HepG2 (cell line): Measurements from ENCODE around the gene OR7G3. TPM values are rescaled to one million over a fixed set of nuclear protein-coding genes. Genes with fewer than 3 reads are reported as not detected.

ENCODE experiments used
- BRD4 ChIP-seq: sonication (generic); formaldehyde crosslinking; IDR thresholded peaks from 2 replicates; pipeline ENCODE4 v1.4.0; 2020; ENCODE audit warnings: missing genetic modification reagents
- FOXM1 ChIP-seq: sonication (generic); formaldehyde crosslinking; IDR thresholded peaks from 2 replicates; pipeline ENCODE4 v1.5.0; 2020; ENCODE audit warnings: missing genetic modification reagents
- HDAC2 ChIP-seq: sonication (generic); formaldehyde crosslinking; IDR thresholded peaks from 2 replicates; pipeline ENCODE4 v1.4.0; 2020; ENCODE audit warnings: missing genetic modification reagents
- KDM2A ChIP-seq: sonication (generic); formaldehyde crosslinking; IDR thresholded peaks from 2 replicates; pipeline ENCODE4 v1.4.0; 2020; ENCODE audit warnings: low read depth, missing genetic modification reagents, borderline replicate concordance
- KDM5B ChIP-seq: sonication (generic); formaldehyde crosslinking; IDR thresholded peaks from 2 replicates; pipeline ENCODE4 v1.4.0; 2020; ENCODE audit warnings: missing genetic modification reagents, mild to moderate bottlenecking, borderline replicate concordance
- KLF12 ChIP-seq: sonication (generic); formaldehyde crosslinking; IDR thresholded peaks from 2 replicates; pipeline ENCODE4 v1.4.0; 2020; ENCODE audit warnings: missing genetic modification reagents, borderline replicate concordance
- PCBP1 ChIP-seq: fragments of 200-400 bp; formaldehyde crosslinking; IDR thresholded peaks from 2 replicates; pipeline ENCODE4 v1.6.1; 2017; ENCODE audit warnings: mild to moderate bottlenecking, low read depth, low read length, borderline replicate concordance
- REPIN1 ChIP-seq: sonication (generic); formaldehyde crosslinking; IDR thresholded peaks from 2 replicates; pipeline ENCODE4 v1.8.0; 2022; ENCODE audit warnings: missing genetic modification reagents, low read depth, mild to moderate bottlenecking, borderline replicate concordance
- SIX1 ChIP-seq: sonication (generic); formaldehyde crosslinking; IDR thresholded peaks from 2 replicates; pipeline ENCODE4 v1.4.0; 2020; ENCODE audit warnings: missing genetic modification reagents, borderline replicate concordance
- SP5 ChIP-seq: IDR thresholded peaks from 2 replicates; pipeline ENCODE4 v1.6.1; 2016; ENCODE audit warnings: low read depth, borderline replicate concordance
- TARDBP ChIP-seq: sonication (generic); formaldehyde crosslinking; IDR thresholded peaks from 2 replicates; pipeline ENCODE4 v1.8.0; 2022; ENCODE audit warnings: mild to moderate bottlenecking, missing genetic modification reagents
- TBX2 ChIP-seq: sonication (generic); formaldehyde crosslinking; IDR thresholded peaks from 2 replicates; pipeline ENCODE4 v1.5.0; 2020; ENCODE audit warnings: missing genetic modification reagents, mild to moderate bottlenecking, borderline replicate concordance
- THRA ChIP-seq: sonication (generic); formaldehyde crosslinking; IDR thresholded peaks from 2 replicates; pipeline ENCODE4 v1.4.0; 2020; ENCODE audit warnings: missing genetic modification reagents, borderline replicate concordance
- ZNF101 ChIP-seq: sonication (generic); formaldehyde crosslinking; IDR thresholded peaks from 2 replicates; pipeline ENCODE4 v1.4.0; 2020; ENCODE audit warnings: mild to moderate bottlenecking, low read depth, missing genetic modification reagents, borderline replicate concordance
- ZNF3 ChIP-seq: IDR thresholded peaks from 2 replicates; pipeline ENCODE4 v1.7.0; 2017; ENCODE audit warnings: inconsistent platforms
- ZNF329 ChIP-seq: sonication (generic); formaldehyde crosslinking; IDR thresholded peaks from 2 replicates; pipeline ENCODE4 v1.9.0; 2021; ENCODE audit warnings: low read depth, mild to moderate bottlenecking, missing genetic modification reagents
- ZNF567 ChIP-seq: sonication (generic); formaldehyde crosslinking; IDR thresholded peaks from 2 replicates; pipeline ENCODE4 v1.8.1; 2023; ENCODE audit warnings: mild to moderate bottlenecking, missing genetic modification reagents, borderline replicate concordance
- ZNF615 ChIP-seq: sonication (generic); formaldehyde crosslinking; IDR thresholded peaks from 2 replicates; pipeline ENCODE4 v1.5.0; 2020; ENCODE audit warnings: mild to moderate bottlenecking, missing genetic modification reagents, borderline replicate concordance
- ZNF75D ChIP-seq: sonication (generic); formaldehyde crosslinking; IDR thresholded peaks from 2 replicates; pipeline ENCODE4 v1.8.1; 2023; ENCODE audit warnings: missing genetic modification reagents, mild to moderate bottlenecking, borderline replicate concordance
- polyA plus RNA-seq, 8 experiments: library from polyadenylated mRNA; depleted of rRNA in 3 of 8; stranded (reverse) in 7 of 8; unstranded in 1 of 8; fragments of >200 nt; fragmentation: Illumina TruSeq in 4 of 8; extraction: Trizol in 4 of 8; gene quantifications; 2 replicates each; pipeline versions ENCODE4 v1.2.1 to v1.2.3, GENCODE V29; 2011 to 2016; ENCODE audit warnings: low read depth in 4 of 8, missing spikeins in 1 of 8, mixed read lengths in 1 of 8; ENCODE audit not compliant: insufficient read depth in 1 of 8
- total RNA-seq, 5 experiments: library from RNA; depleted of rRNA; stranded (reverse); fragments of >200 nt; fragmentation: Illumina TruSeq; extraction: Trizol; gene quantifications; 2 replicates each; pipeline ENCODE4 v1.2.3, GENCODE V29; 2016; ENCODE audit warnings: low read depth in 1 of 5
- TF ChIP-seq, protein P1 (sequence below): sonication (generic); formaldehyde crosslinking; IDR thresholded peaks from 2 replicates; pipeline ENCODE4 v1.4.0; 2020; ENCODE audit warnings: missing genetic modification reagents, mild to moderate bottlenecking, borderline replicate concordance
- TF ChIP-seq, protein P2 (sequence below): sonication (generic); formaldehyde crosslinking; IDR thresholded peaks from 2 replicates; pipeline ENCODE4 v1.4.0; 2020; ENCODE audit warnings: low read depth, missing genetic modification reagents

OR7G3 gene
- total and polyA plus RNA-seq, 2 of the 13 experiments (the other 11 are each of a cell fraction or from before 2014, with no cell fraction given) = not detected

- TF ChIP-seq, protein P1, sequence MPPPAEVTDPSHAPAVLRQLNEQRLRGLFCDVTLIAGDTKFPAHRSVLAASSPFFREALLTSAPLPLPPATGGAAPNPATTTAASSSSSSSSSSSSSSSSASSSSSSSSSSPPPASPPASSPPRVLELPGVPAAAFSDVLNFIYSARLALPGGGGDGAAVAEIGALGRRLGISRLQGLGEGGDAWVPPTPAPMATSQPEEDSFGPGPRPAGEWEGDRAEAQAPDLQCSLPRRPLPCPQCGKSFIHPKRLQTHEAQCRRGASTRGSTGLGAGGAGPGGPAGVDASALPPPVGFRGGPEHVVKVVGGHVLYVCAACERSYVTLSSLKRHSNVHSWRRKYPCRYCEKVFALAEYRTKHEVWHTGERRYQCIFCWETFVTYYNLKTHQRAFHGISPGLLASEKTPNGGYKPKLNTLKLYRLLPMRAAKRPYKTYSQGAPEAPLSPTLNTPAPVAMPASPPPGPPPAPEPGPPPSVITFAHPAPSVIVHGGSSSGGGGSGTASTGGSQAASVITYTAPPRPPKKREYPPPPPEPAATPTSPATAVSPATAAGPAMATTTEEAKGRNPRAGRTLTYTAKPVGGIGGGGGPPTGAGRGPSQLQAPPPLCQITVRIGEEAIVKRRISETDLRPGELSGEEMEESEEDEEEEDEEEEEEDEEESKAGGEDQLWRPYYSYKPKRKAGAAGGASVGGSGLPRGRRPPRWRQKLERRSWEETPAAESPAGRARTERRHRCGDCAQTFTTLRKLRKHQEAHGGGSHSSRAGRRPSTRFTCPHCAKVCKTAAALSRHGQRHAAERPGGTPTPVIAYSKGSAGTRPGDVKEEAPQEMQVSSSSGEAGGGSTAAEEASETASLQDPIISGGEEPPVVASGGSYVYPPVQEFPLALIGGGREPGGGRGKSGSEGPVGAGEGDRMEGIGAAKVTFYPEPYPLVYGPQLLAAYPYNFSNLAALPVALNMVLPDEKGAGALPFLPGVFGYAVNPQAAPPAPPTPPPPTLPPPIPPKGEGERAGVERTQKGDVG = no peak
- TF ChIP-seq TARDBP (CRISPR knock-in tag) = 0 out of 2 replicates have a peak, but pooled peaks have one; percentile 21
- TF ChIP-seq SIX1 (CRISPR knock-in tag) = 0 out of 2 replicates have a peak, but pooled peaks have one; percentile 35
- peak; percentile 92 for TF ChIP-seq ZNF615
- peak; percentile 75 for TF ChIP-seq TBX2 (CRISPR knock-in tag)
- TF ChIP-seq SP5 = no peak
- peak; percentile 91 for TF ChIP-seq KDM2A (CRISPR knock-in tag)
- no peak; the same call in 1 of the 2 replicates for TF ChIP-seq PCBP1
- 0 out of 2 replicates have a peak, but pooled peaks have one; percentile 46 for TF ChIP-seq HDAC2 (CRISPR knock-in tag)
- TF ChIP-seq KLF12 (CRISPR knock-in tag) = peak; percentile 71; the same call in 1 of the 2 replicates
- no peak for TF ChIP-seq ZNF329 (CRISPR knock-in tag)
- TF ChIP-seq REPIN1 (CRISPR knock-in tag) = peak; percentile 75
- TF ChIP-seq THRA (CRISPR knock-in tag) = peak; percentile 62
- TF ChIP-seq ZNF75D (CRISPR knock-in tag) = no peak
- TF ChIP-seq, protein P2, sequence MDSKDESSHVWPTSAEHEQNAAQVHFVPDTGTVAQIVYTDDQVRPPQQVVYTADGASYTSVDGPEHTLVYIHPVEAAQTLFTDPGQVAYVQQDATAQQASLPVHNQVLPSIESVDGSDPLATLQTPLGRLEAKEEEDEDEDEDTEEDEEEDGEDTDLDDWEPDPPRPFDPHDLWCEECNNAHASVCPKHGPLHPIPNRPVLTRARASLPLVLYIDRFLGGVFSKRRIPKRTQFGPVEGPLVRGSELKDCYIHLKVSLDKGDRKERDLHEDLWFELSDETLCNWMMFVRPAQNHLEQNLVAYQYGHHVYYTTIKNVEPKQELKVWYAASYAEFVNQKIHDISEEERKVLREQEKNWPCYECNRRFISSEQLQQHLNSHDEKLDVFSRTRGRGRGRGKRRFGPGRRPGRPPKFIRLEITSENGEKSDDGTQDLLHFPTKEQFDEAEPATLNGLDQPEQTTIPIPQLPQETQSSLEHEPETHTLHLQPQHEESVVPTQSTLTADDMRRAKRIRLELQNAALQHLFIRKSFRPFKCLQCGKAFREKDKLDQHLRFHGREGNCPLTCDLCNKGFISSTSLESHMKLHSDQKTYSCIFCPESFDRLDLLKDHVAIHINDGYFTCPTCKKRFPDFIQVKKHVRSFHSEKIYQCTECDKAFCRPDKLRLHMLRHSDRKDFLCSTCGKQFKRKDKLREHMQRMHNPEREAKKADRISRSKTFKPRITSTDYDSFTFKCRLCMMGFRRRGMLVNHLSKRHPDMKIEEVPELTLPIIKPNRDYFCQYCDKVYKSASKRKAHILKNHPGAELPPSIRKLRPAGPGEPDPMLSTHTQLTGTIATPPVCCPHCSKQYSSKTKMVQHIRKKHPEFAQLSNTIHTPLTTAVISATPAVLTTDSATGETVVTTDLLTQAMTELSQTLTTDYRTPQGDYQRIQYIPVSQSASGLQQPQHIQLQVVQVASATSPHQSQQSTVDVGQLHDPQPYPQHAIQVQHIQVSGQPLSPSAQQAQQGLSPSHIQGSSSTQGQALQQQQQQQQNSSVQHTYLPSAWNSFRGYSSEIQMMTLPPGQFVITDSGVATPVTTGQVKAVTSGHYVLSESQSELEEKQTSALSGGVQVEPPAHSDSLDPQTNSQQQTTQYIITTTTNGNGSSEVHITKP (CRISPR knock-in tag) = peak; percentile 82
- TF ChIP-seq BRD4 (CRISPR knock-in tag) = peak; percentile 91; the same call in 1 of the 2 replicates
- peak; percentile 80; the same call in 1 of the 2 replicates for TF ChIP-seq KDM5B (CRISPR knock-in tag)
- no peak for TF ChIP-seq ZNF3 (CRISPR knock-in tag)
- no peak for TF ChIP-seq FOXM1 (CRISPR knock-in tag)
- TF ChIP-seq ZNF101 (CRISPR knock-in tag) = no peak
- no peak; the same call in 1 of the 2 replicates for TF ChIP-seq ZNF567 (CRISPR knock-in tag)
Observed at GRCh38 chr19:9140159-9140874, 13.6 kb upstream of the OR7G3 start, which contains the start of gene ZNF317 (continued).
